ENCODE data around the gene AP2A2. TPM values are rescaled to one million over a fixed set of nuclear protein-coding genes. Genes with fewer than 3 reads are reported as not detected.

AP2A2 gene
- total RNA-seq, 4 donors from 2014 or later = 49.5 to 82.6 (median 72.2) TPM

DNA sequence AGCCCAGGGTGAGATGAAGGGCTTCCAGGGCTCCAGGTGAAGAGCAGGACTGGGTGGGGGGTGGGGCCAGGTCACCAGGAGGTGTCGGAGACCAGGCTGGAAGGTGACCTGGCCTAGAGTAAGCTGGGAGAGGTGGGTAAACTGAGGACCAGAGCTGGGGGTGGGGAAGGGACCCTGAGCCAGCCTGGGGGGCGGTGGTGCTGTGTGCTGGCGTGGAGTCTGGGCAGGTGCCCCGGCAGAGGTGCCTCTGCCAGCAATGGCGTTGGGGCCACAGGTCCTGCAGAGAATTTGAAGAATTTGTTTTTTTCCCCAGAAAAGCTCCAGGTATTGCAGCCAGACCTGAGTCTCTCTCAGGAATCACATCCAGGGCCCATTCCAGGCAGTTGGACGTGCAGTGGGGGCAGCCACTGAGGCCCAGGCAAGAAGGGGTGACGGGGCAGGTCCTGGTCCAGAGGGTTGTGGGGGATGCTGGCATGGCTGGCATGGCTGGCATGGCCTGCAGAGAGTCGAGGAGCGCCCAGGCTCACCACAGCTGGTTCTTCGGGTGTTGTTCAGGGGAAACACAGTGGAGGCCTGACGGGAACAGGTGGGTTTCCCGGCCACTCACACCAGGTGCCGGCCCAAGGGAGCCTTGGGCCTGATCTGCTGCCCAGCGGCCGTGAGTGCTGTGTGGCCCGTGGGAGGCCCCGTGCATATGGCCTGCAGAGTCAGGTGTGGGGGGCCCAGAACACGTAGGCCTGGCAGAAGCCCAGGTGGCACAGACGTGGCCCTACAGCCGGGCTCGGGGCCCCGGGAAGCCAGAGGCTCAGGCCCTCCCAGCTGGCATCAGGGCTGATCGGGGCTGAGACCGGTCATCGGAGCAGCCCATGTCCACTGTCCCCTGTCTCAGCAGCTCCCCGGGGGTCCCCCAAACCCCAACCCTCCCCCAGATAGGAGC is 117.2 kb downstream of the AP2A2 start:
- H3K4me3 ChIP-seq = no peak overlapping the region
- H3K4me1 ChIP-seq = no peaks in the 10 kb centered on the region
- TF ChIP-seq EP300 (IDR thresholded peaks at IDR 0.05) (no peak), POLR2A (IDR thresholded peaks at IDR 0.05; ENCODE audit: low read depth) (no peak), POLR2AphosphoS5 (IDR thresholded peaks at IDR 0.05) (no peak)
- TF ChIP-seq, protein P1, sequence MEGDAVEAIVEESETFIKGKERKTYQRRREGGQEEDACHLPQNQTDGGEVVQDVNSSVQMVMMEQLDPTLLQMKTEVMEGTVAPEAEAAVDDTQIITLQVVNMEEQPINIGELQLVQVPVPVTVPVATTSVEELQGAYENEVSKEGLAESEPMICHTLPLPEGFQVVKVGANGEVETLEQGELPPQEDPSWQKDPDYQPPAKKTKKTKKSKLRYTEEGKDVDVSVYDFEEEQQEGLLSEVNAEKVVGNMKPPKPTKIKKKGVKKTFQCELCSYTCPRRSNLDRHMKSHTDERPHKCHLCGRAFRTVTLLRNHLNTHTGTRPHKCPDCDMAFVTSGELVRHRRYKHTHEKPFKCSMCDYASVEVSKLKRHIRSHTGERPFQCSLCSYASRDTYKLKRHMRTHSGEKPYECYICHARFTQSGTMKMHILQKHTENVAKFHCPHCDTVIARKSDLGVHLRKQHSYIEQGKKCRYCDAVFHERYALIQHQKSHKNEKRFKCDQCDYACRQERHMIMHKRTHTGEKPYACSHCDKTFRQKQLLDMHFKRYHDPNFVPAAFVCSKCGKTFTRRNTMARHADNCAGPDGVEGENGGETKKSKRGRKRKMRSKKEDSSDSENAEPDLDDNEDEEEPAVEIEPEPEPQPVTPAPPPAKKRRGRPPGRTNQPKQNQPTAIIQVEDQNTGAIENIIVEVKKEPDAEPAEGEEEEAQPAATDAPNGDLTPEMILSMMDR (IDR thresholded peaks at IDR 0.05) = no peak
- no peaks in the 10 kb centered on the region for H3K36me3 ChIP-seq
- intact Hi-C loops (cut with DNase I) = no loop called here
- H3K9me3 ChIP-seq = no peaks in the 10 kb centered on the region
- no peak for DNase-seq (ENCODE audit: extremely low spot score)
- 88% methylated on average over 6 of the region's 26 CpGs for WGBS
- H3K27ac ChIP-seq (replicated peaks in 1 of 4) = no peak overlapping the region
- peaks cover 0 to 49% (median 11%) of the 10 kb centered on the region in 4 donors for H3K27me3 ChIP-seq

DNA sequence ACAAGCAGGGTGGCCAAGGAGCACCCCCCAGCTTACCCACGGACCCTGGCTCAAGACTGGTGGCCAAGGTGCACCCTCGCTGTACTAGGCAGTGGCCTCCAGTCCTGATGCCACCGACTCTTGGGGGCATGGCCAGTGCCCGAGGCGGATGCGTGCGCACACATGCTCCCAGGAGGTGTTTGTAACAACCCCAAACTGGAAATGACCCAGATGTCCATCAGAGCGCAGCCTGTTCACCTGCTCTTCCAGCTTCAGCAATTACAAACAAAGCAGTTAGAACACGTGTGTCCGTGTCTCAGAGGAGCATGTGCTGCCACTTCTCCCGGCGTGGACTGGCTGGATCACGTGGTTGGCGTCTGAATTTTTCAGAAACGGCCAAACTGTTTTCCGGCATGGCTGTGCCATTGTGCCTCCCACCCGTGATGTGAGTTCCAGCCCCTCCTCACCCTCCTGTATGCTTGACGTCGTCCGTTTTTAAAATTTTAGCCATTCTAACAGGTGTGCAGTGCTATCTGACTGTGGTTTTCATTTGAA is 118.0 kb downstream of the AP2A2 start:
- no peaks in the 10 kb centered on the region for H3K9me3 ChIP-seq

DNA sequence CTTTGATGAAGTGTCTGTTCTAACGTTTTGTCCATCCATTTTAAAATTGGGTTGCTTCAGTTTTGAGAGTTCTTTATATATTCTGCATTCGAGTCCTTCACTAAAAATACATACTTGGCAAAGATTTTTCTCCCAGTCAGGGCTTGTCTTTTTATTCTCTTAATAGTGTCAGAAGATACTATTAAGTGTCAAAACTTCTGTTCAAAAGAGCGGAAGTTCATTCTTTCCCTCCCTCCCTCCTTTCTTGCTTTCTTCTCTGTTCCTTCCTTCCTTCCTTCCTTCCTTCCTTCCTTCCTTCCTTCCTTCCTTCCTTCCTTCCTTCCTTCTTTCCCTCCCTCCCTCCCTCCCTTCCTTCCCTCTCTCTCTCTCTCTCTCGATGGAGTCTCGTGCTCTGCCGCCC is 118.5 kb downstream of the AP2A2 start:
- 75% methylated on average over 6 of the region's 6 CpGs for WGBS
- no peak overlapping the region for H3K27ac ChIP-seq (replicated peaks in 1 of 4)

More for the DNA sequence above, 118.0 kb downstream of the AP2A2 start:
- no peak for DNase-seq (ENCODE audit: extremely low spot score)
- TF ChIP-seq POLR2A (IDR thresholded peaks at IDR 0.05; ENCODE audit: low read depth) (no peak), POLR2AphosphoS5 (IDR thresholded peaks at IDR 0.05) (no peak), EP300 (IDR thresholded peaks at IDR 0.05) (no peak)
- TF ChIP-seq, protein P1 (IDR thresholded peaks at IDR 0.05) = no peak
- intact Hi-C loops (cut with DNase I) = no loop called here
- 87% methylated on average over 13 of the region's 20 CpGs for WGBS
- Histone ChIP-seq H3K4me1 (no peaks in the 10 kb centered on the region), H3K4me3 (no peak overlapping the region), H3K36me3 (no peaks in the 10 kb centered on the region), H3K27me3 (peaks cover 0 to 56% (median 11%) of the 10 kb centered on the region in 4 donors), H3K27ac (replicated peaks in 1 of 4) (no peak overlapping the region)

DNA sequence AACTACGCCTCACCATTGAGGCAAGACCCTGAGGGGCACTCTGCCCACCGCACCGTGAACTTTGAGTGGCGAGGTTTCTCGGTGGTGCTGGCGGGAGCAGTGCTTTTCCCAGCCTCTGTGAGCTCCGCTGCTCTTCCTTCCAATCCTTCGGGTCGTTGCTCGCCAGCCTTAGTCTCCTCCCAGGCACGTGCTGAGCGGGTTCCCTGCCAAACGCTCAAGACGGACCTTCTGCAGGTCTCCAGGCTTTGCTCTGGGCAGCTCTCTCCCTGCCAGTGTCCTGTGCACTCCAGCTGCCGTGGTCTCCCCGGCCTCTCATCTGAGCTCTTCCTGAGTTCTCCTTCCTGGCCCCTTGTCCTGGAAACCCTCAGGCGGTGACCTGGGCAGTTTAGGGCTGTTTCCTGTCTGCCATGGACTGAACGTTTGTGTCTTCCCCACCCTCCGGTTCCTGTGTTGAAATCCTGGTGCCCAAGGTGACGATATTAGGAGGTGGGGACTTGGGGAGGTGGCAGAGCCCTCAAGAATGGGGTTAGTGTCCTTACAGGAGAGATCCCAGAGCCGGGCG is 122.0 kb downstream of the AP2A2 start:
- H3K27me3 ChIP-seq = peaks cover 0 to 65% (median 10%) of the 10 kb centered on the region in 4 donors

More for the DNA sequence above, 118.5 kb downstream of the AP2A2 start:
- TF ChIP-seq POLR2AphosphoS5 (IDR thresholded peaks at IDR 0.05) = no peak
- intact Hi-C loops (cut with DNase I) = no loop called here
- Histone ChIP-seq H3K4me1 (no peaks in the 10 kb centered on the region), H3K4me3 (no peak overlapping the region), H3K9me3 (no peaks in the 10 kb centered on the region), H3K27me3 (peaks cover 0 to 61% (median 11%) of the 10 kb centered on the region in 4 donors), H3K36me3 (no peaks in the 10 kb centered on the region)
- no peak for DNase-seq (ENCODE audit: extremely low spot score)

More for the DNA sequence above, 122.0 kb downstream of the AP2A2 start:
- Histone ChIP-seq H3K27ac (replicated peaks in 1 of 4) (no peak overlapping the region), H3K9me3 (no peaks in the 10 kb centered on the region), H3K4me1 (peaks cover 0 to 10% (median 0%) of the 10 kb centered on the region in 4 donors), H3K36me3 (no peaks in the 10 kb centered on the region), H3K4me3 (no peak overlapping the region)
- intact Hi-C loops (cut with DNase I) = no loop called here
- WGBS = 58% methylated on average over 21 of the region's 22 CpGs
- TF ChIP-seq, protein P1 (IDR thresholded peaks at IDR 0.05) = no peak
- TF ChIP-seq EP300 (IDR thresholded peaks at IDR 0.05) (no peak), POLR2A (IDR thresholded peaks at IDR 0.05; ENCODE audit: low read depth) (no peak), POLR2AphosphoS5 (IDR thresholded peaks at IDR 0.05) (no peak)
- no peak for DNase-seq (ENCODE audit: extremely low spot score)
